Measurements from ENCODE around the gene ABHD1. TPM values are rescaled to one million over a fixed set of nuclear protein-coding genes. Genes with fewer than 3 reads are reported as not detected.

Gene ABHD1
- total RNA-seq, 5 donors from 2014 or later (not counting 1 experiment from before 2014, with no cell fraction given): 0.66 to 1.4 (median 1.2) TPM

DNA sequence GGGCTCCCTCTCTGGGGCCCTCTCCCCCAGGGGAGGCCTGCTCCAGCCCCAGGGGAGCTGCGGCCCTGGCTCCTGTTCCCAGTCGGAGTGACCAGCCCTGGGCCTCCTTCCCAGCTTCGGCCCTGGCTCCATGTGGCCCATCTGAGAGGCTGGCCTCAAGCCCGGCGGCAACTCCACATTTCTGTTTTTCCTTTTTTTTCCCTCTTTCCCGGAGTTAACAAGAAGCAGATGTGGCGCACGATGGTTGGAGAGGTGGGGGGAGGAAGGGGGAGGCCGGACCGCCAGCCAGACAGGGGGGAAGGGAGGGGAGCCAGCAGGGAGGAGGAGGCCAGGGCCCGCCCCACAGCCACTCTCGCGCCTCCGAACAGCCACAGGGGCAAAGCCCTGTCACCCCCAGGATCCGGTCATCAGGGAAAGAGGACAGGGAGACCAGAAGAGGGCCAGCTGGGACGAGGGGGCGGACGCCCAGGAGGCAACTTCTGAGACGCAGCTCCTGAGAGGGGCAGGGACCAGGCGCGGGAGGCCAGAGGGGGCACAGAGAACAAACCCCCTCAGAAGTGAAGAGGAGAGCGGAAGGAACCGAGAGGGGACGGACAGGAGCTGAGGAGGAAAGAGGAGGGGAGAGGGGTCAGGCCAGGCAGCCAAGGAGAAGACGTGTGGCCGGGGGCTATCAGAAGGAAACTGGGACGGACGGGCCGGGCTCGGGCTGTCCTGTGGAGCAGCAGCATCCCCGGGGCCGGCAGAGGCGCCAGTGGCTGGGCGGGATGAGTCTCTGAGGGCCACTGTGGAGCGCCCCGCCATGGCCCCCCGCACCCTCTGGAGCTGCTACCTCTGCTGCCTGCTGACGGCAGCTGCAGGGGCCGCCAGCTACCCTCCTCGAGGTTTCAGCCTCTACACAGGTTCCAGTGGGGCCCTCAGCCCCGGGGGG is 45.1 kb upstream of the ABHD1 start, which contains the start of gene EMILIN1:
EMILIN1 (plus strand) TSS at position 349 of the 928 bp plus-strand sequence; CDS start at position 800, 451 bp downstream.
- H3K4me1 Mint-ChIP-seq: peaks cover 39 to 51% (median 46%) of the 10 kb centered on the region in 3 donors
- WGBS (ENCODE audit: insufficient coverage): 82% methylated on average over 25 of the region's 41 CpGs
- ATAC-seq (replicated peaks in 1 of 4): no peak
- Histone ChIP-seq H3K9me3 (no peaks in the 10 kb centered on the region), H3K27ac (ENCODE audit: low read length) (no peak within 1 kb of the TSS), H3K4me1 (ENCODE audit: control insufficient read depth in 1 of 2, extremely low read depth in 1 of 2, insufficient read depth in 2 of 2, low read length in 2 of 2) (peaks cover 21 to 51% of the 10 kb centered on the region in 2 experiments), H3K36me3 (ENCODE audit: control insufficient read depth in 2 of 2, extremely low read depth in 1 of 2, insufficient read depth in 1 of 2, low read length in 1 of 2) (no peaks in the 10 kb centered on the region), H3K4me3 (ENCODE audit: control insufficient read depth in 1 of 2, extremely low read depth in 1 of 2, low read length in 1 of 2) (no peak within 1 kb of the TSS), H3K27me3 (replicated peaks in 1 of 2; ENCODE audit: control insufficient read depth in 2 of 2, extremely low read depth in 1 of 2, insufficient read depth in 2 of 2, low read length in 1 of 2) (no peaks in the 10 kb centered on the region)
- H3K36me3 Mint-ChIP-seq: no peaks in the 10 kb centered on the region
- no peaks in the 10 kb centered on the region for H3K27me3 Mint-ChIP-seq
- CTCF ChIA-PET: no interaction called here
- H3K9me3 Mint-ChIP-seq: no peaks in the 10 kb centered on the region
- H3K4me3 Mint-ChIP-seq: no peak within 1 kb of the TSS
- H3K27ac Mint-ChIP-seq: peak within 1 kb of the TSS in 1 of 2 donors; percentile 36
- POLR2A ChIA-PET: no interaction called here
- no peak for DNase-seq

DNA sequence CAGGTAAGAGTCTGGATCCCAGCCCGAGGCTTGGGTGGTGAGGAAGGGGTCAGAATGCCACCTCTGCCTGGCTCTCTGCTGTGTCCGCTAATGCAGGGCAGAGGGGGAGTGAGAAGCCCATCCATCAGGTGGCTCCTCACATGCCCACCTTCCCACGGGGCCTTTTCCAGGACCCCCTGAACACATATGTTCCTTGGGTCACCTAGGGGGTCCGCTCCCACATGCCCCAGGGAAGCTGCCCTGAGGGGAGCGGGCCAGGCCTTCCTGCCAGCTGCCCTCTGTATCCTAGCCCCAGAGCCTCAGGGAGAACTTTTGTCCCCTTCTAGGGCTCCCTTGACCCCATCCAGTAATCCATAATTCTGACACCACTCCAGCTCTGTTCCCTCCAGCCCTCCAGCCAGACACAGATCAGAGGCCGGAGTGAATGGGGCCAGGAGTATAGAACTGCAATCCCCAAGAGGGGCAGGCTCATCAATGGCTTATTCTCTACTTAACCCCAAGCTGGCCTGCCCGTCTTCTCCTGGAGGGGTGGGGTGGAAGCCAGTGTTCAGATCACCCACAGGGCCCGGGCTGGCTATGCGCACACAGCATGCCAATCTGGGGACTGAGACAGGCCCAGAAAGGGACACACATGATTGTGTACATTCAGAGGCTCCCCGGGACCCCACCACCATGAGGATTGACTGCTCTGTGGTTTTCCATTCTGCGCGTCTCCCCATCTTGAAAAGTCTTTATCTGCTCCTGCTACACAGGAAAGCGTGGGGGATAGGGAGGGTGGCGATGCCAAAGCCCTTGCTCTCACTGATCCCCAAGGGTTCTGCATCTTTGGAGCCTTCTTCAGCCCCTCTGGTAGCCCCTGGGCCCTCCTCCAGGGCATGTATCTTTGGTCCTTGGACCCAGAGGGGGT is 44.1 kb upstream of the ABHD1 start:
- no peaks in the 10 kb centered on the region for H3K9me3 Mint-ChIP-seq
- ChIA-PET CTCF (interaction anchor here in 1 of 2 donors (0.6 kb wide), 1 partner anchor 10 kb away, joined by 5 read pairs; no protein-coding TSS in a partner anchor), POLR2A (no interaction called here)
- no peaks in the 10 kb centered on the region for H3K27me3 Mint-ChIP-seq
- peak overlapping the region in 1 of 2 donors; percentile 74 for H3K27ac Mint-ChIP-seq
- H3K4me3 Mint-ChIP-seq: peak overlapping the region in 1 of 3 donors; percentile 73
- 83% methylated on average over 6 of the region's 14 CpGs for WGBS (ENCODE audit: insufficient coverage)
- no peak for DNase-seq
- no peak overlapping the region for H3K27ac ChIP-seq (ENCODE audit: low read length)
- H3K4me1 ChIP-seq (ENCODE audit: control insufficient read depth in 1 of 2, extremely low read depth in 1 of 2, insufficient read depth in 2 of 2, low read length in 2 of 2): peaks cover 17 to 50% of the 10 kb centered on the region in 2 experiments
- H3K36me3 Mint-ChIP-seq: no peaks in the 10 kb centered on the region
- H3K4me1 Mint-ChIP-seq: peaks cover 33 to 46% (median 40%) of the 10 kb centered on the region in 3 donors
- ATAC-seq (replicated peaks in 1 of 4): no peak
- no peak overlapping the region for H3K4me3 ChIP-seq (ENCODE audit: control insufficient read depth in 1 of 2, extremely low read depth in 1 of 2, low read length in 1 of 2)
- H3K9me3 ChIP-seq: no peaks in the 10 kb centered on the region
- no peaks in the 10 kb centered on the region for H3K36me3 ChIP-seq (ENCODE audit: control insufficient read depth in 2 of 2, extremely low read depth in 1 of 2, insufficient read depth in 1 of 2, low read length in 1 of 2)
- no peaks in the 10 kb centered on the region for H3K27me3 ChIP-seq (replicated peaks in 1 of 2; ENCODE audit: control insufficient read depth in 2 of 2, extremely low read depth in 1 of 2, insufficient read depth in 2 of 2, low read length in 1 of 2)

DNA sequence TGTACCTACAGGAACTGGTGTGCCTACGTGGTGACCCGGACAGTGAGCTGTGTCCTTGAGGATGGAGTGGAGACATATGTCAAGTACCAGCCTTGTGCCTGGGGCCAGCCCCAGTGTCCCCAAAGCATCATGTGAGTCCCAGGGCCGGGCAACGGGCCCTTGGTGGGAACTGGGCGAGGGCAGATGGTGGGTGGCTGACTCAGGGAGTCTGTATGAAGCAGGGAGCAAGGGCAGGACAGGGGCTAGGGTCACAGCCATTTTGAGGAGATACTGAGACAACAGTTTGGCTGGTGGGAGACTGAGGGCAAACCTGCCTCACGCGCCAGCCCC is 43.5 kb upstream of the ABHD1 start:
- WGBS (ENCODE audit: insufficient coverage): 92% methylated on average over 7 of the region's 7 CpGs
- Mint-ChIP-seq H3K4me1 (peaks cover 30 to 43% (median 35%) of the 10 kb centered on the region in 3 donors), H3K9me3 (no peaks in the 10 kb centered on the region), H3K36me3 (no peaks in the 10 kb centered on the region), H3K4me3 (peak overlapping the region in 1 of 3 donors; percentile 73), H3K27ac (peak overlapping the region; percentile 46 to 74), H3K27me3 (no peaks in the 10 kb centered on the region)
- Histone ChIP-seq H3K4me1 (ENCODE audit: control insufficient read depth in 1 of 2, extremely low read depth in 1 of 2, insufficient read depth in 2 of 2, low read length in 2 of 2) (peaks cover 12 to 48% of the 10 kb centered on the region in 2 experiments), H3K27me3 (replicated peaks in 1 of 2; ENCODE audit: control insufficient read depth in 2 of 2, extremely low read depth in 1 of 2, insufficient read depth in 2 of 2, low read length in 1 of 2) (no peaks in the 10 kb centered on the region), H3K36me3 (ENCODE audit: control insufficient read depth in 2 of 2, extremely low read depth in 1 of 2, insufficient read depth in 1 of 2, low read length in 1 of 2) (no peaks in the 10 kb centered on the region), H3K4me3 (ENCODE audit: control insufficient read depth in 1 of 2, extremely low read depth in 1 of 2, low read length in 1 of 2) (no peak overlapping the region), H3K27ac (ENCODE audit: low read length) (no peak overlapping the region), H3K9me3 (no peaks in the 10 kb centered on the region)
- CTCF ChIA-PET: interaction anchor here (0.6 to 0.7 kb wide), 2 partner anchors 9 to 26 kb away, joined by 5 to 6 read pairs; no protein-coding TSS in a partner anchor
- DNase-seq (no peak), ATAC-seq (replicated peaks in 1 of 4) (no peak)
- POLR2A ChIA-PET: no interaction called here

DNA sequence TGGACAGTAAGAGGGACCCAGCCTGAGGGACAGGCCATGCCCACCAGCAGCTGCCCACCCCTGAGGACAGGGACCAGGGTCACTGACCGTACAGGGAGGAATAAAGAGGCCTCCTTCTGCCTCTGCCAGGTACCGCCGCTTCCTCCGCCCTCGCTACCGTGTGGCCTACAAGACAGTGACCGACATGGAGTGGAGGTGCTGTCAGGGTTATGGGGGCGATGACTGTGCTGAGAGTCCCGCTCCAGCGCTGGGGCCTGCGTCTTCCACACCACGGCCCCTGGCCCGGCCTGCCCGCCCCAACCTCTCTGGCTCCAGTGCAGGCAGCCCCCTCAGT is 43.0 kb upstream of the ABHD1 start:
- POLR2A ChIA-PET: no interaction called here
- peaks cover 10 to 48% of the 10 kb centered on the region in 2 experiments for H3K4me1 ChIP-seq (ENCODE audit: control insufficient read depth in 1 of 2, extremely low read depth in 1 of 2, insufficient read depth in 2 of 2, low read length in 2 of 2)
- H3K27ac ChIP-seq (ENCODE audit: low read length): peak overlapping the region; percentile 80
- peak overlapping the region; percentile 99 to 100 for H3K27ac Mint-ChIP-seq
- ATAC-seq (replicated peaks in 1 of 4): no peak
- no peaks in the 10 kb centered on the region for H3K36me3 ChIP-seq (ENCODE audit: control insufficient read depth in 2 of 2, extremely low read depth in 1 of 2, insufficient read depth in 1 of 2, low read length in 1 of 2)
- no peaks in the 10 kb centered on the region for H3K9me3 ChIP-seq
- no peak for DNase-seq
- H3K9me3 Mint-ChIP-seq: no peaks in the 10 kb centered on the region
- H3K36me3 Mint-ChIP-seq: no peaks in the 10 kb centered on the region
- no peaks in the 10 kb centered on the region for H3K27me3 Mint-ChIP-seq
- CTCF ChIA-PET: interaction anchor here (0.6 to 1.6 kb wide), 5 partner anchors 9 to 120 kb away, joined by 3 to 9 read pairs (median 3); partner anchors contain the start of genes AGBL5 (in 1 of the 2) and OST4 (in 1 of the 2)
- no peaks in the 10 kb centered on the region for H3K27me3 ChIP-seq (replicated peaks in 1 of 2; ENCODE audit: control insufficient read depth in 2 of 2, extremely low read depth in 1 of 2, insufficient read depth in 2 of 2, low read length in 1 of 2)
- H3K4me3 ChIP-seq (ENCODE audit: control insufficient read depth in 1 of 2, extremely low read depth in 1 of 2, low read length in 1 of 2): no peak overlapping the region
- peaks cover 30 to 43% (median 35%) of the 10 kb centered on the region in 3 donors for H3K4me1 Mint-ChIP-seq
- H3K4me3 Mint-ChIP-seq: peak overlapping the region in 1 of 3 donors; percentile 73
- 96% methylated on average over 14 of the region's 14 CpGs for WGBS (ENCODE audit: insufficient coverage)

DNA sequence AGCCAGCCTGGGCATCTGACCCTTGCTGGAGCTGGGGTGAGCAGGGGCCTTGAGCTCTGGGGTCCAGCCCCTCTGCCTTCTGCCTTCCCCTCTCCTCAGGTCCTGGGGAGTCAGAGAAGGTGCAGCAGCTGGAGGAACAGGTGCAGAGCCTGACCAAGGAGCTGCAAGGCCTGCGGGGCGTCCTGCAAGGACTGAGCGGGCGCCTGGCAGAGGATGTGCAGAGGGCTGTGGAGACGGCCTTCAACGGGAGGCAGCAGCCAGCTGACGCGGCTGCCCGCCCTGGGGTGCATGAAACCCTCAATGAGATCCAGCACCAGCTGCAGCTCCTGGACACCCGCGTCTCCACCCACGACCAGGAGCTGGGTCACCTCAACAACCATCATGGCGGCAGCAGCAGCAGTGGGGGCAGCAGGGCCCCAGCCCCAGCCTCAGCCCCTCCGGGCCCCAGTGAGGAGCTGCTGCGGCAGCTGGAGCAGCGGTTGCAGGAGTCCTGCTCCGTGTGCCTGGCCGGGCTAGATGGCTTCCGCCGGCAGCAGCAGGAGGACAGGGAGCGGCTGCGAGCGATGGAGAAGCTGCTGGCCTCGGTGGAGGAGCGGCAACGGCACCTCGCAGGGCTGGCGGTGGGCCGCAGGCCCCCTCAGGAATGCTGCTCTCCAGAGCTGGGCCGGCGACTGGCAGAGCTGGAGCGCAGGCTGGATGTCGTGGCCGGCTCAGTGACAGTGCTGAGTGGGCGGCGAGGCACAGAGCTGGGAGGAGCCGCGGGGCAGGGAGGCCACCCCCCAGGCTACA is 41.4 kb upstream of the ABHD1 start:
- peak overlapping the region; percentile 99 to 100 for H3K27ac Mint-ChIP-seq
- H3K4me3 Mint-ChIP-seq: peak overlapping the region in 1 of 3 donors; percentile 73
- Histone ChIP-seq H3K9me3 (no peaks in the 10 kb centered on the region), H3K27me3 (replicated peaks in 1 of 2; ENCODE audit: control insufficient read depth in 2 of 2, extremely low read depth in 1 of 2, insufficient read depth in 2 of 2, low read length in 1 of 2) (no peaks in the 10 kb centered on the region), H3K4me3 (ENCODE audit: control insufficient read depth in 1 of 2, extremely low read depth in 1 of 2, low read length in 1 of 2) (no peak overlapping the region), H3K36me3 (ENCODE audit: control insufficient read depth in 2 of 2, extremely low read depth in 1 of 2, insufficient read depth in 1 of 2, low read length in 1 of 2) (no peaks in the 10 kb centered on the region), H3K4me1 (ENCODE audit: control insufficient read depth in 1 of 2, extremely low read depth in 1 of 2, insufficient read depth in 2 of 2, low read length in 2 of 2) (peaks cover 7 to 52% of the 10 kb centered on the region in 2 experiments), H3K27ac (ENCODE audit: low read length) (peak overlapping the region; percentile 80)
- H3K9me3 Mint-ChIP-seq: no peaks in the 10 kb centered on the region
- ATAC-seq (replicated peaks in 1 of 4): no peak
- no peaks in the 10 kb centered on the region for H3K36me3 Mint-ChIP-seq
- CTCF ChIA-PET: interaction anchor here in 1 of 2 donors (0.7 to 1.6 kb wide), 2 partner anchors 10 to 52 kb away, joined by 4 to 9 read pairs; partner anchors contain the start of genes OST4 and PREB
- no peak for DNase-seq
- peaks cover 28 to 37% (median 28%) of the 10 kb centered on the region in 3 donors for H3K4me1 Mint-ChIP-seq
- POLR2A ChIA-PET: interaction anchor here (0.6 kb wide), 2 partner anchors 14 to 71 kb away, joined by 3 to 14 read pairs; no protein-coding TSS in a partner anchor
- H3K27me3 Mint-ChIP-seq: no peaks in the 10 kb centered on the region
- WGBS (ENCODE audit: insufficient coverage): 95% methylated on average over 38 of the region's 38 CpGs

All from T-cell (primary cell).